Upper lobe of left lung (tissue), 6 donors: ENCODE data around the gene R3HDM4. TPM values are rescaled to one million over a fixed set of nuclear protein-coding genes. Genes with fewer than 3 reads are reported as not detected.
"Not testable (repeated sequence)": the region's sequence is repeated elsewhere in the genome, so short reads cannot be mapped to it uniquely, and the experiment has no call there.

Experiments
- ATAC-seq, 2 donors: fragments of 200-7000 bp; cut with Tn5 transposase; one replicate each; pipeline ENCODE4 v1.9.1; 2022; ENCODE audit warnings: mild to moderate bottlenecking in 2 of 2, moderate library complexity in 2 of 2; ENCODE audit not compliant: low FRiP score in 2 of 2
- DNase-seq, 2 donors: peaks; one replicate each; pipeline ENCODE4 v3.0.0-alpha.2; 2019 to 2020
- H3K27ac ChIP-seq, 4 donors: fragments of 200-600 bp; sonication (generic); one replicate each; pipeline ENCODE4 v1.5.1; 2016 to 2019
- H3K27me3 ChIP-seq, 4 donors: fragments of 200-600 bp; sonication (generic); one replicate each; pipeline ENCODE4 v1.5.1; 2017 to 2019
- H3K36me3 ChIP-seq, 4 donors: fragments of 200-600 bp; sonication (generic); one replicate each; pipeline ENCODE4 v1.5.1; 2016 to 2019
- H3K4me1 ChIP-seq, 4 donors: fragments of 200-600 bp; sonication (generic); one replicate each; pipeline ENCODE4 v1.5.1; 2018 to 2019
- H3K4me3 ChIP-seq, 4 donors: fragments of 200-600 bp; sonication (generic); one replicate each; pipeline ENCODE4 v1.5.1; 2017 to 2019; ENCODE audit warnings: mild to moderate bottlenecking in 2 of 4, moderate library complexity in 1 of 4
- H3K9me3 ChIP-seq, 4 donors: fragments of 200-600 bp; sonication (generic); one replicate each; pipeline ENCODE4 v1.5.1; 2018 to 2019
- CTCF ChIP-seq, 6 experiments: fragments of 450-650 bp in 4 of 6; fragments of 200-600 bp in 2 of 6; sonication (generic) in 2 of 6; IDR thresholded peaks; one replicate each; pipeline ENCODE4 v1.5.1; 2016 to 2019; ENCODE audit warnings: antibody characterized with exemption in 6 of 6
- EP300 ChIP-seq, 4 donors: sonication (generic); formaldehyde crosslinking; IDR thresholded peaks; one replicate each; pipeline ENCODE4 v1.5.1; 2017; ENCODE audit warnings: antibody characterized with exemption in 4 of 4, control low read depth in 2 of 4
- POLR2A ChIP-seq, 4 donors: fragments of 450-650 bp; IDR thresholded peaks; one replicate each; pipeline ENCODE4 v1.5.1; 2016 to 2017; ENCODE audit warnings: antibody characterized with exemption in 4 of 4, mild to moderate bottlenecking in 2 of 4
- POLR2AphosphoS5 ChIP-seq, 2 donors: sonication (generic); formaldehyde crosslinking; IDR thresholded peaks; one replicate each; pipeline ENCODE4 v1.5.1; 2017; ENCODE audit warnings: antibody characterized with exemption in 2 of 2
- WGBS, 2 donors: methylation state at CpG; one replicate each; pipeline ENCODE4 v1.1.5; 2017 to 2018; 5-methylcytosine and 5-hydroxymethylcytosine counted together
- small RNA-seq, 4 donors: library from RNA; depleted of rRNA; stranded (forward); fragments of <200 nt; gene quantifications; one replicate each; pipeline ENCODE3, GENCODE V24; 2016
- total RNA-seq, 6 donors: library from RNA; depleted of rRNA in 4 of 6; stranded (reverse); fragments of >200 nt in 4 of 6; gene quantifications; one replicate each; pipeline versions ENCODE4 v1.1.0 to v1.2.1, GENCODE V29; 2016 to 2021
- donor health status: DM: no; HTN: no; CAD: no; lungs with moderate emphysema.
- donor health status: DM: no; HTN: yes; CAD: no; lungs with severe emphysema.

R3HDM4 gene
- total RNA-seq, 6 donors from 2014 or later, result 39.6 to 71.2 (median 63.3) TPM

GRCh38 chr19:850979-851335 is 62.1 kb downstream of the R3HDM4 start:
- H3K4me1 ChIP-seq, result peaks cover 9 to 29% (median 18%) of the 10 kb centered on the region in 4 donors

GRCh38 chr19:850221-850978 is 62.6 kb downstream of the R3HDM4 start:
- no peak overlapping the region for H3K4me3 ChIP-seq
- TF ChIP-seq CTCF (IDR thresholded peaks at IDR 0.05) (no peak), POLR2AphosphoS5 (IDR thresholded peaks at IDR 0.05) (peak; percentile 91), POLR2A (IDR thresholded peaks at IDR 0.05) (peak in 1 of 4 donors; percentile 27), EP300 (IDR thresholded peaks at IDR 0.05) (peak in 3 of 4 donors; percentile 63 to 91 (median 85))
- peaks cover 0 to 23% (median 8%) of the 10 kb centered on the region in 4 donors for H3K27me3 ChIP-seq
- peaks cover 9 to 29% (median 18%) of the 10 kb centered on the region in 4 donors for H3K4me1 ChIP-seq
- DNase-seq, result peak; percentile 92 to 93
- ATAC-seq, result peak; percentile 86 to 92
- WGBS, 2 donors, result 20 to 39% methylated on average over 11 to 24 of the region's 28 CpGs
- no peaks in the 10 kb centered on the region for H3K9me3 ChIP-seq
- H3K27ac ChIP-seq, result peak overlapping the region; percentile 68 to 79 (median 76)
- no peaks in the 10 kb centered on the region for H3K36me3 ChIP-seq

More at GRCh38 chr19:850979-851335, 62.1 kb downstream of the R3HDM4 start:
- Histone ChIP-seq H3K9me3 (no peaks in the 10 kb centered on the region), H3K27me3 (peaks cover 0 to 21% (median 8%) of the 10 kb centered on the region in 4 donors), H3K36me3 (no peaks in the 10 kb centered on the region), H3K4me3 (no peak overlapping the region), H3K27ac (peak overlapping the region; percentile 68 to 79 (median 76))
- ATAC-seq, result no peak
- WGBS, 2 donors, result 38 to 53% methylated on average over 6 to 12 of the region's 13 CpGs
- TF ChIP-seq POLR2AphosphoS5 (IDR thresholded peaks at IDR 0.05) (no peak), CTCF (IDR thresholded peaks at IDR 0.05) (no peak), POLR2A (IDR thresholded peaks at IDR 0.05) (no peak), EP300 (IDR thresholded peaks at IDR 0.05) (no peak)
- DNase-seq, result no peak

- ATAC-seq, H3K4me3 ChIP-seq, DNase-seq, H3K9me3 ChIP-seq, H3K27ac ChIP-seq, H3K36me3 ChIP-seq: not testable (repeated sequence)
- H3K4me1 ChIP-seq, result peaks cover 9 to 33% (median 18%) of the 10 kb centered on the region in 4 donors
- peaks cover 0 to 26% (median 8%) of the 10 kb centered on the region in 4 donors for H3K27me3 ChIP-seq
- WGBS, 2 donors, result 77 to 85% methylated on average over 8 of the region's 8 CpGs
Observed at GRCh38 chr19:849195-849594, 63.8 kb downstream of the R3HDM4 start.

GRCh38 chr19:848386-848921 is 64.6 kb downstream of the R3HDM4 start:
- 39 to 40% methylated on average over 10 to 12 of the region's 12 CpGs for WGBS, 2 donors
- Histone ChIP-seq H3K4me1 (peaks cover 15 to 40% (median 24%) of the 10 kb centered on the region in 4 donors), H3K36me3 (no peaks in the 10 kb centered on the region), H3K27me3 (peaks cover 0 to 32% (median 13%) of the 10 kb centered on the region in 4 donors), H3K9me3 (no peaks in the 10 kb centered on the region), H3K27ac (no peak overlapping the region), H3K4me3 (no peak overlapping the region)
- ATAC-seq, result peak in 1 of 2 donors; percentile 56
- TF ChIP-seq POLR2A (IDR thresholded peaks at IDR 0.05), result no peak
- no peak for TF ChIP-seq POLR2AphosphoS5 (IDR thresholded peaks at IDR 0.05)
- no peak for TF ChIP-seq CTCF (IDR thresholded peaks at IDR 0.05)
- no peak for TF ChIP-seq EP300 (IDR thresholded peaks at IDR 0.05)
- DNase-seq, result no peak

Small RNA genes lying within 50 kb of the gene (small RNA-seq; reads per million reads assigned to genes)
- 0 to 0.07 (median 0) reads per million in 4 donors for gene RNU6-9

Other genes with a start within 250 kb of the R3HDM4 start
- gene FSTL3, start 236.8 kb downstream of the R3HDM4 start, total RNA-seq, result 100 to 1,000 TPM; 109 to 335 (median 197) TPM
- gene PRSS57, start 217.8 kb downstream of the R3HDM4 start, total RNA-seq, result under 1 TPM in 2 of 6 donors, not detected in 4; 0.37 to 0.46 TPM
- 10 to 100 TPM; 12.5 to 65.6 (median 37.4) TPM for gene PALM, start 204.3 kb downstream of the R3HDM4 start, total RNA-seq
- 10 to 100 TPM; 22.5 to 51.5 (median 37.5) TPM for gene MISP, start 162.1 kb downstream of the R3HDM4 start, total RNA-seq
- gene PTBP1, start 115.8 kb downstream of the R3HDM4 start, total RNA-seq, result 100 to 1,000 TPM; 122 to 270 (median 219) TPM
- gene PLPPR3, start 91.3 kb downstream of the R3HDM4 start, total RNA-seq, result 10 to 100 TPM in 1 of 6 donors, 1 to 10 TPM in 4, under 1 TPM in 1; 0.63 to 14.2 (median 5.6) TPM
- gene AZU1, start 85.4 kb downstream of the R3HDM4 start, total RNA-seq, result 10 to 100 TPM in 1 of 6 donors, 1 to 10 TPM in 5; 2.0 to 13.6 (median 5.3) TPM
- 1 to 10 TPM in 2 of 6 donors, not detected in 4; 1.1 to 9.4 TPM for gene PRTN3, start 72.2 kb downstream of the R3HDM4 start, total RNA-seq
- gene ELANE, start 60.9 kb downstream of the R3HDM4 start, total RNA-seq, result 10 to 100 TPM in 1 of 6 donors, 1 to 10 TPM in 2, under 1 TPM in 2, not detected in 1; 0.69 to 11.9 (median 1.3) TPM
- 100 to 1,000 TPM; 101 to 393 (median 259) TPM for gene CFD, start 53.6 kb downstream of the R3HDM4 start, total RNA-seq
- 100 to 1,000 TPM in 2 of 6 donors, 10 to 100 TPM in 4; 33.5 to 110 (median 62.1) TPM for gene MED16, start 20.0 kb downstream of the R3HDM4 start, total RNA-seq
- not detected for gene RNU6-9, start 19.7 kb downstream of the R3HDM4 start, total RNA-seq
- gene KISS1R, start 4.1 kb upstream of the R3HDM4 start, total RNA-seq, result not detected
- 10 to 100 TPM in 4 of 6 donors, 1 to 10 TPM in 2; 7.1 to 54.5 (median 19.2) TPM for gene ARID3A, start 12.8 kb upstream of the R3HDM4 start, total RNA-seq
- 100 to 1,000 TPM in 1 of 6 donors, 10 to 100 TPM in 5; 29.2 to 122 (median 38.6) TPM for gene WDR18, start 71.1 kb upstream of the R3HDM4 start, total RNA-seq
- 10 to 100 TPM in 1 of 6 donors, 1 to 10 TPM in 4, under 1 TPM in 1; 0.06 to 18.9 (median 5.6) TPM for gene GRIN3B, start 87.2 kb upstream of the R3HDM4 start, total RNA-seq
- 100 to 1,000 TPM; 143 to 643 (median 208) TPM for gene TMEM259, start 107.9 kb upstream of the R3HDM4 start, total RNA-seq
- gene RNU6-2, start 108.3 kb upstream of the R3HDM4 start, total RNA-seq, result not detected
- gene CNN2, start 113.4 kb upstream of the R3HDM4 start, total RNA-seq, result 100 to 1,000 TPM in 5 of 6 donors, 10 to 100 TPM in 1; 98.1 to 262 (median 164) TPM
- gene ABCA7, start 126.9 kb upstream of the R3HDM4 start, total RNA-seq, result 100 to 1,000 TPM in 2 of 6 donors, 10 to 100 TPM in 4; 34.1 to 224 (median 58.2) TPM
- gene ARHGAP45, start 153.9 kb upstream of the R3HDM4 start, total RNA-seq, result 100 to 1,000 TPM in 4 of 6 donors, 10 to 100 TPM in 2; 91.6 to 332 (median 123) TPM
- 100 to 1,000 TPM in 4 of 6 donors, 10 to 100 TPM in 2; 50.0 to 176 (median 103) TPM for gene POLR2E, start 182.2 kb upstream of the R3HDM4 start, total RNA-seq
- 100 to 1,000 TPM; 370 to 717 (median 484) TPM for gene GPX4, start 190.8 kb upstream of the R3HDM4 start, total RNA-seq